DOHH2 (cell line): Measurements from ENCODE around the gene ANKLE2.

ENCODE experiments used
- EZH2phosphoT487 ChIP-seq: fragments of 200-600 bp; sonication (generic); IDR thresholded peaks from 2 replicates; pipeline ENCODE4 v1.6.1; 2017; ENCODE audit warnings: borderline replicate concordance, mild to moderate bottlenecking, antibody characterized with exemption, low read length, moderate library complexity, mixed read lengths
- TF ChIP-seq, protein P1 (sequence below): fragments of 200-600 bp; sonication (generic); IDR thresholded peaks from one replicate; pipeline ENCODE4 v1.5.1; 2014; ENCODE audit warnings: antibody characterized with exemption, mild to moderate bottlenecking, low read depth, low read length; ENCODE audit not compliant: poor library complexity, severe bottlenecking

DNA sequence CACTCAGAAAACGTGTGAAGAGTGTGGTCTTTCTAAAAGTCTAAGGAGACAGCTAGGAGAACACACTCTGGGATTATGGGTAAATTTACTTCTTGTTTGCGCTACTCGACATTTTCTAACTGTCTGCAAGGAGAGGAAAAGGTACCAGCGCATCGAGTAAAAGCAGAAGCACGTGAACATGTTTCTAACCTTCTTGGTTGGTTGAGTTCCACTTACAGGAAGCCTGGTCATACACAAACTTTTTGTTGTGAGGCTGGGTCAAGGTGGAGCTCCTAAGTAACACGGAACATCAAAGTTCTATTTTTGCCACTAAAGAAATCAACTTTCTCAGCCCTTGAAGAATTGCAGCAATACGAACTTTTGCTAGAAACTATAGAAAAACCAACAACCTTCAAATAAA lies 20.0 kb downstream of the ANKLE2 start:
- TF ChIP-seq, protein P1, sequence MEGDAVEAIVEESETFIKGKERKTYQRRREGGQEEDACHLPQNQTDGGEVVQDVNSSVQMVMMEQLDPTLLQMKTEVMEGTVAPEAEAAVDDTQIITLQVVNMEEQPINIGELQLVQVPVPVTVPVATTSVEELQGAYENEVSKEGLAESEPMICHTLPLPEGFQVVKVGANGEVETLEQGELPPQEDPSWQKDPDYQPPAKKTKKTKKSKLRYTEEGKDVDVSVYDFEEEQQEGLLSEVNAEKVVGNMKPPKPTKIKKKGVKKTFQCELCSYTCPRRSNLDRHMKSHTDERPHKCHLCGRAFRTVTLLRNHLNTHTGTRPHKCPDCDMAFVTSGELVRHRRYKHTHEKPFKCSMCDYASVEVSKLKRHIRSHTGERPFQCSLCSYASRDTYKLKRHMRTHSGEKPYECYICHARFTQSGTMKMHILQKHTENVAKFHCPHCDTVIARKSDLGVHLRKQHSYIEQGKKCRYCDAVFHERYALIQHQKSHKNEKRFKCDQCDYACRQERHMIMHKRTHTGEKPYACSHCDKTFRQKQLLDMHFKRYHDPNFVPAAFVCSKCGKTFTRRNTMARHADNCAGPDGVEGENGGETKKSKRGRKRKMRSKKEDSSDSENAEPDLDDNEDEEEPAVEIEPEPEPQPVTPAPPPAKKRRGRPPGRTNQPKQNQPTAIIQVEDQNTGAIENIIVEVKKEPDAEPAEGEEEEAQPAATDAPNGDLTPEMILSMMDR, result no peak
- TF ChIP-seq EZH2phosphoT487, result no peak
